Measurements from ENCODE around the gene NXN.

GRCh38 chr17:799261-799660 is 180.3 kb downstream of the NXN start:
- no peak for TF ChIP-seq POLR2A (IDR thresholded peaks at IDR 0.05)
- TF ChIP-seq CTCF (IDR thresholded peaks at IDR 0.05): no peak

Measured in Peyer's patch (tissue), 4 donors.